Brain pericyte (primary cell): ENCODE results near the gene CEP128.

Experiments used
- DNase-seq: peaks from one replicate; pipeline ENCODE4 v3.0.0-alpha.2; 2012; ENCODE audit warnings: low read depth, low spot score

CEP128 gene

DNA sequence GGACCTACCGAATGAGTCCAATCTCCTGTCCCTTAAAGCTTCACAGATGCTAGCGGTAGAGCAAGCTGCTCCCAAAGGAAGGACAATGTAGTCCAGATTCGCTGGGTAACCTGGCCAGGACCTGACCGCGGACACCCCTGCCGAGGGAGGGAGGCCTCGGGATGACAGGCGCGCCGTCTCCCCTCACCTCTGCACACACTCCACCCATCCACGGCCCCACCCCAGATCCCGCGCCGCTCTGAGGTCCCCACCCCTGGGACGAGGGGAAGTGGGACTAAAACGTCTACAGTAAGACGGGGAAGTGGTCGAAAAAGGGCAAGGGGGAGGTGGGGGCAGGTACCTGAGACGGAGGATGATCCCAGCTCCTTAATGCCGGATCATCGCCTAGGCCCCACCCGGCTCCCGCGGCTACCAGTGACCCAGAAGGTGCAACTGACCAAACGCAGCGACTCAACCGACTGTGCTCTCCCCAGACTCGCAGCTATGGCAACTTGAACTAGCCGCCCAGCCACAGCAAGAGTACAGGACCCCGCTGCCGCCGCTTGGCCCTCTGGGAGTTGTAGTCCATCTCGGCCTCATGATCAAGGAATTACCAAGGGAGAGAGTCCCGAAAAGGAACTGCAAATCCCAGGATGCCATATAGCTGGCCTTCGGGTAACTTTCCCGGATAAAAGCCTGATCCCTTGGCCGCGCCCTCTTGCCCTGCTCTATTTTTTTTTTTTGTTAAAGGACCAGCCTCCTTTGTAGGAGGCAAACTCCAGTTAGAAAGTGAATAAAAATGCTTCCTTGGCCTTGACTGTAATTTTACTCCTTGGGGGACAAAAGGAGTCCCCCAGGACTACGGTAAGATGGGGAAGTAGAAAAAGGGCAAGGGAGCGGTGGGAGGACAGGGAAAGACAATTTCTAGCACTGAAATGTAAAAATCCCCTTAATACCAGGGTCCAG lies at the start of gene CEP128:
Gene CEP128, minus strand, starts transcription at position 498 of the 945 bp plus-strand sequence.
- DNase-seq: peak; percentile 90

DNA sequence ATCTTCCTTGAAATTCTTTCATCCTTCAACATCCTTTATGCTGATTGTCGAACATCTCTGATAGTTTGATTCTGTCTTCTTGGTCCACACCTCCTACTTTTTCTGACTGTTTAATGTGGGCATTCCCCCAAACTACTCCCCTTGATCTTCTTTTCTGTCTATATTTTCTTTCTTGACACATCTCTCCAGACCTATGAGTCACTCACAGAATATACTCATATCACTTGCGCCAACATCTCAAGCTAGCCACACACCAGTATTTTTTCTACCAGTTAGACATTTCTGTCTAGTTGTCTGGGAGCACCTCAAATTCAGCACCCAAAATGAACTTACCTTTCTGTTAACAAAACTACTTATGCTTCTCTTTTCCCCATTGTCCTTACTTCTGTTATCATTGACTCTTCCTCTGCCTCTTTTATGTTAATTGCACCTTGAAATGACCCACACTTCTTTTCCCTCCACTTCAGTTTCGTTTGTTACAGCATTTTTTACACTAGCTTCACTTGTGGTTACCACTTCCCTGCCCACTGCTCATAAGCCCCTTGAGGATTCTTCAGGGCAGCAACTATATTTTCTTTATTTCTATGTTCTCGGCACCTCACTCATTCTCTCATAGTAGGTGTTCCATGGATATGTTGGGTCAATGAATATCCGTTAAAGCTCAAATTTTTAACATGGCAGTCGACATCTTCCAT lies 47.3 kb upstream of the CEP128 start:
- no peak for DNase-seq

- no peak for DNase-seq
Observed at GRCh38 chr14:80988192-80988591, 46.7 kb upstream of the CEP128 start.

- DNase-seq: peak; percentile 22
Observed at GRCh38 chr14:80987235-80988032, 45.9 kb upstream of the CEP128 start.

DNA sequence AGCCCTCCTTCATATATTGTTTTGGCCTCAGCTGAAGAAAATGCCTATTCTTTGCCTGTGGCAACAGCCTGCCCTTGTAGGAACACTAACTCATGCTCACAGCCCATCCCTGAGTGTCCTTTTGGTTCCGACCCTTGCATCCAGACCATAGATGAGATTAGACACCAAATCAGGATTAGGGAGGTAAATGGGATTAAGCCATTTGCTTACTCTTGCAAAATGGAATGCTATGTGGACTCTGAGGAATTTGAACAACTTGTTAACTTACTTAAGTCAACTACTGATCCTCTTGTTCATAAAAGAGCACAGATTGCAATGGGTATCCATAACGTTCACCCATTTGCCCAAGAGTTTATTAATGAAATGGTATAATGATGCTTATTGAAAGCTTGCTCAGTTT lies 41.2 kb upstream of the CEP128 start:
- DNase-seq: no peak

GRCh38 chr14:80981673-80982072 lies 40.1 kb upstream of the CEP128 start:
- DNase-seq: no peak

- DNase-seq: no peak
Observed at GRCh38 chr14:80981156-80981555, 39.6 kb upstream of the CEP128 start.

DNA sequence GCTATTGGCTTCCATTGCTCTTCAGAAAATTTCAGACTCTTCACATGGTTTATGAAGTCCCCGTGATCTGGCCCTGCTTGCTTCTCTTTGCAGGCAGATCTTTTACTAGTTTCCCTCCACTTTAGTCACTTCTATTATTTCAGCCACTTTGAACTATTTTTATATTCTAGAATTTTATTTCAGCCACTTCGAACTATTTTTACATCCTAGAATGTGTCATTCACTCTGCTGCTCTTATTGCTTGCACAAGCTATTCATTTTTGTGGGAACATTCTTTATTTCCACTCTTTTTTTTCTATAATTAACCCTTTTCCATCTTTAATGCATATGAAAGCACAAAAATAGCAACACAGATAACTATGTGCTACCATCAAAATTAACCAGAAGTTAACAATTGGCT lies 38.4 kb upstream of the CEP128 start:
- no peak for DNase-seq

DNA sequence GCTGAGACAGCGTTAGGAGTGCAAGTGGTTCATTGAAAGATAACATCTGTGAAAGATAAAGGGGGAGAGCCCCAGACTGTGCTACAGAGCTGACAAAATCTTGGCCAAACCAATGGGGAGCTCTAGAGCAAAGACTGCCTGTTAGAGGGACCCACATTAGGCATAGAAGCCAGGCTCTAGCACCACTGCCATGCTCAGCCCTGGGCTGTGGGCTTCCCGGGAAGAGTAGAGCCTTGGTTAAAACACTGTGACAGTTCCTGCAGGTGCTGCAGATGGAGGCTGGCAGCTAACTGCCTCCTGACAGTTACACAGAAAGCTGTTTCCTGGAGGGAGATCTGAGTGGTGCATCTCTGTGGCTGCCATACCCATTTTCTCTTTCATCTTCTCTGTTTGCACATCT lies 36.9 kb upstream of the CEP128 start:
- DNase-seq: no peak

- DNase-seq: no peak
Observed at GRCh38 chr14:80977221-80977620, 35.7 kb upstream of the CEP128 start.

DNA sequence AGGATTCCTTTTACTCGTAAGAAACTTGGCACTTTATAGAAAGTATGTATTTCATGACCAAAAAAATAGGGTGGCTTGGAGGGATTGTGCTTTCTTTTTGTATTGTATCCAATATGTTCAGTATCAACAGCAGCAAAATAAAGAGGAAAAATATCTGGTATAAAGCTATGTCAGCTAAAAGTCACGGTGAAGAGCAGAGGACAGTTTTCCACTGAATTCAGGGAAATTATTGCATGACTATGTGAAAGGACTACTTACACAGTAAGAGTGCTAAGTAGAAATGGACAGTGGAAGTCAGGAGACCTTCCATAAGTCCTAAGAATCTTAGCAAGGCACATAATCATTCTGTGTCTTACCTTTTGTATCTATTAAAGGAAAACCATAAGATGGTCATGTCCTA lies 33.1 kb upstream of the CEP128 start:
- no peak for DNase-seq

DNA sequence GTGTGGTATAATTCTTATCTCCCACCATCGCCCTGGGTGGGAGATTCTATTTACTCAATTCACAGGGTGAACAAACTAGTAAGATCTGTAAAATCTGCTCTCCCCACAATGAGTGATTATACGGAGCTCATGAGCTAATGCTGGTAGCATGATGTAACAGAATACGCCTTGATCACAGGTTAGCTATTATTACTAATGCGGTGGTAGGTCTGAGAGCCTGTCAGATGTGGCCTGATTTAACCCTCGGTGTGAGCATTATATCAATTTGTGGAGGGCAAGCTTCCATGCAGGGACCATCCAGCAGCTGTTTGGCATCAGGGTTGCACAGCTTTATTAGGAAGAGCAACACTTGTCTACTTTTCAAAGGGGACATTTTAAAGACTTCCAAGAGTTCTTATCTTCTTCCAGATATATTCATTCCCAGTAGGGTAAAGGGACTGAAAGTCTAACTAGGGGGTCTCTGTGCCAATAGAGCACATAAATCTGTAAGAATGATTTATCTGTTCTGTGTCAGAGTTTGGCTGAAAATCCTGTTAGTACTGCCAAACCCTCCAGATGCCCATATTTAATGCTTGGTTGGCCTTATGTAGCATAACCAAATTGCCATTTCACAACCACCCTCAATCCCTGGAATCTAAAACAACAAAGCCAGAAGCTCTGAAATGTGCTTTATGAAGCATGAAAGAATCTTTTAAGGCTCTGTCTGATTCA lies 32.5 kb upstream of the CEP128 start:
- no peak for DNase-seq

- DNase-seq: no peak
Observed at GRCh38 chr14:80965037-80965436, 23.5 kb upstream of the CEP128 start.

- no peak for DNase-seq
Observed at GRCh38 chr14:80959496-80959895, 18.0 kb upstream of the CEP128 start.

- DNase-seq: no peak
Observed at GRCh38 chr14:80958939-80959338, 17.4 kb upstream of the CEP128 start.

DNA sequence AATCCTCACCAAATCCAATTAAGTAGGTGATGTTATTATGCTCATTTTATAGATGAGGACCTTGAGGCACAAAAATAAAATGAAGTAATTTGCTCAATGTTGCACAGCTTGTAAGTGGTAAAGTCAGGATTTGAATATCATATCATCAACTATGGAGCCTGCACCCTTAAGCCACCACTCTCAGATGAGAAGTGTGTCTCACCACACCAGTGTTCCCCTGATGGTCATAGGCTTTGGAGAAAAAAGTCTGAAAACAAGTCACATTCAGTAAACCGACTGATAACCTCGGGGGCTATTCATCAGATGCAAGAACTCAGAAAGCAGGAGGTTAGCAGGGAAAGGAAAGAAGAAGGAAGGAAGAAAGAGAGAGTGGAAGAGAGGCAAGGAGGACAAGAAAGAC lies 16.7 kb upstream of the CEP128 start:
- DNase-seq: no peak

DNA sequence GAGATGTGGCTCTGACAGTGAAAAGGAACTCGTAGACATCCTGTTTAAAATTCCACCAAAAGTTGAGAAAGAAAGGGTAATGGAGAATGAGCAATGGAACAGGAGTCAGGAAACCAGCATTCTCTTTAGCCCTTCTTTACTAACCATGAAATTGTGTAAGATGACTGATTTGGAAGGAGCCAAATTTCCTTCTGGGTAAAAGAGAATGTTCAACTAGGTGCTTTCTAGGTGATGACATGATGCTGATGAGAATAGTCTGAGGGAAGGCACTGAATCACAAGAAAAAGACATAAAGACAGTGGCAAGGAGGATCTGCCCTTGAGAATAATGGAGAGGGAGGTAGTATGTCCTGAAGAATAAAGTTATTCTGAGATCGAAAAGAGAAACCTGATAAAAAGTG lies 16.1 kb upstream of the CEP128 start:
- no peak for DNase-seq

GRCh38 chr14:80956922-80957321 lies 15.4 kb upstream of the CEP128 start:
- no peak for DNase-seq

- no peak for DNase-seq
Observed at GRCh38 chr14:80956102-80956501, 14.6 kb upstream of the CEP128 start.

DNA sequence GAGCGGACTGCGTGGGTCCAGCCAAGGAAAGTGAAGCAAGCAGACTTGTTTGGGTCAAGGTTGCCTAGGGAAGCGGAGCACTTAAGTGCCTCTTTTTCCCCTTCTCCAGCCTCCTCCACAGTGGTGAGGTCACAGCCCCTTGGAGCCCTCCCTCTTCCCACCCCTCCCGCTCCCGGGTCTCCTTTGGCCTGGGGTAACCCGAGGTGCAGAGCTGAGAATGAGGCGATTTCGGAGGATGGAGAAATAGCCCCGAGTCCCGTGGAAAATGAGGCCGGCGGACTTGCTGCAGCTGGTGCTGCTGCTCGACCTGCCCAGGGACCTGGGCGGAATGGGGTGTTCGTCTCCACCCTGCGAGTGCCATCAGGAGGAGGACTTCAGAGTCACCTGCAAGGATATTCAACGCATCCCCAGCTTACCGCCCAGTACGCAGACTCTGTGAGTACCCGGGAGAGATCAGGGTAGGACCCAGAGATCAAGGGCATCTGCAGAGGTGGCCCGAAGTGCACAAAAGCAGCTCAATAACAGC lies 13.9 kb upstream of the CEP128 start, which contains the start of gene TSHR:
Gene TSHR, plus strand, starts transcription at position 206 of the 526 bp plus-strand sequence. Its CDS starts 60 bp downstream, at position 266.
- DNase-seq: no peak

DNA sequence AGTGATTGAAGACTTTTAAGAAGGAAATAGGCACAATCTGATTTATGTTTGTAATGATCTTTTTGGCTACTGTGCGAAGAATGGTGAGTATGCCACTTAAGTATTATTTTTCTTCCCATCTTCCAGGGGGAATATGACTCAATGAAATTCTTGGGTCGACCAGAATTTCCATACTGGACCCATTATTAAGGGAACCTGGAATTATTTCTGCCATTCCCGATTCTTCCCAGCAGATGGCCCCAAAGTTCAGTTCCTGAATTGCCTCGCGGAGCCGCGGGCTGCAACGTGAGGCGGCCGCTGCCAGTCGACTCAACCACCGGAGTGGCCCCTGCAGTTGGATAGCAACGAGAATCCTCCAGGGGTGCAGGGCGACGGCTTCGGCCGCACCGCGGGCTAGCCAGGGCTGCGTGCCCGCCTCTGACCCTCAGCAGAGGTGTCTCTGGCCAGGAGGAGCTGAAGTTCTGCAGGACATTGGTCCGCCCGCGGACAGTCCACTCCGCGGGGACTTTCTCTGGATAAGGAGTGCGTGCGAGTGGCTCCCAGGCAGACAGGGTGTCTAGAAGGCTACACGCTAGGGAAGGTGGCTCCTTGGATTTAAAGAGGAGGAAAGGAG lies 13.3 kb upstream of the CEP128 start:
- peak; percentile 24 for DNase-seq
